Ishikawa (cell line): ENCODE data around the gene MAGED1.

Experiments used
- CEBPB ChIP-seq: IDR thresholded peaks from 2 replicates; pipeline ENCODE4 v1.6.1; 2012
- CREB1 ChIP-seq: IDR thresholded peaks from 2 replicates; pipeline ENCODE4 v1.6.1; 2012; ENCODE audit warnings: low read depth
- EGR1 ChIP-seq: IDR thresholded peaks from 2 replicates; pipeline ENCODE4 v1.6.1; 2012
- EP300 ChIP-seq: IDR thresholded peaks from 2 replicates; pipeline ENCODE4 v1.6.1; 2012; ENCODE audit warnings: borderline replicate concordance
- FOXM1 ChIP-seq: IDR thresholded peaks from 2 replicates; pipeline ENCODE4 v1.6.1; 2012; ENCODE audit warnings: low read depth, borderline replicate concordance
- MAX ChIP-seq: IDR thresholded peaks from 2 replicates; pipeline ENCODE4 v1.6.1; 2012
- NFIC ChIP-seq: IDR thresholded peaks from 2 replicates; pipeline ENCODE4 v1.6.1; 2012
- RAD21 ChIP-seq: IDR thresholded peaks from 2 replicates; pipeline ENCODE4 v1.6.1; 2012; ENCODE audit warnings: low read depth
- REST ChIP-seq: IDR thresholded peaks from 2 replicates; pipeline ENCODE4 v1.6.1; 2012; ENCODE audit warnings: low read depth, mild to moderate bottlenecking
- TAF1 ChIP-seq: IDR thresholded peaks from 2 replicates; pipeline ENCODE4 v1.6.1; 2012; ENCODE audit warnings: low read depth, mild to moderate bottlenecking
- TCF12 ChIP-seq: IDR thresholded peaks from 2 replicates; pipeline ENCODE4 v1.6.1; 2012; ENCODE audit warnings: low read depth
- YY1 ChIP-seq: IDR thresholded peaks from 2 replicates; pipeline ENCODE4 v1.6.1; 2012; ENCODE audit warnings: low read depth
- ZBTB7A ChIP-seq: IDR thresholded peaks from 2 replicates; pipeline ENCODE4 v1.6.1; 2012; ENCODE audit warnings: low read depth

GRCh38 chrX:51853251-51853650 lies 40.2 kb upstream of the MAGED1 start:
- TF ChIP-seq REST (no peak), EGR1 (no peak), EP300 (no peak), RAD21 (no peak), NFIC (no peak), CREB1 (no peak), TAF1 (no peak), MAX (no peak), TCF12 (no peak), FOXM1 (no peak), YY1 (no peak), CEBPB (no peak), ZBTB7A (no peak)
